NCI-H2171 treated with DMSO at 0.1 percent for 48 hours (cell line): ENCODE measurements around the gene SPTB.

ENCODE experiments used
- DNase-seq: peaks from one replicate; lab custom pipeline; 2025; lab: John Stamatoyannopoulos, UW

SPTB gene

DNA sequence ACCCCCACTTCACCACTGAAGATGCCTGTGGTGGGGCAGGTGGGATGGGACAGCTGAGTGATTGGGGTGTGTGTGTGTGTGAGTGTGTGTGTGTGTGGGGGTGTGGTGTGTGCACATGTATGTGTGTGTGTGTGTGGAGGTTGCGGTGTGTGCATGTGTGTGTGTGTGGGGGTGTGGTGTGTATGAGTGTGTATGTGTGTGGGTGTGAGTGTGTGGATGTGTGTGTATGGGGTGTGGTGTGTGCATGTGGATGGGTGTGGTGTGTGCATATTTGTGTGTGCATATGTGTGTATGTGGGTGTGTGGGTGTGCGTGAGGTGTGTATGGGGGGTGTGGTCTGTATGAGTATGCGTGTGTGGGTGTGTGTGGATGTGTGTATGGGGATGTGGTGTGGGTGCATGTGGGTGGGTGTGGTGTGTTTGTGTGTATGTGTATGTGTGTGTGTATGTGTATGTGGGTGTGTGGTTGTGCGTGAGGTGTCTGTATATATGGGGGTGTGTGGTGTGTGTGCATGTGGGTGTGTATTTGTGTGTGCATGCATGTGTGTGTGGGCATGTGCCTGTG is 113.9 kb downstream of the SPTB start:
- no peak for DNase-seq

- DNase-seq = peak; percentile 94
Observed at GRCh38 chr14:64764641-64765520, 114.8 kb downstream of the SPTB start.

- peak; percentile 93 for DNase-seq
Observed at GRCh38 chr14:64763801-64764621, 115.7 kb downstream of the SPTB start.

- no peak for DNase-seq
Observed at GRCh38 chr14:64763085-64763782, 116.5 kb downstream of the SPTB start.

GRCh38 chr14:64762044-64763034 is 117.4 kb downstream of the SPTB start:
- peak; percentile 96 for DNase-seq

DNA sequence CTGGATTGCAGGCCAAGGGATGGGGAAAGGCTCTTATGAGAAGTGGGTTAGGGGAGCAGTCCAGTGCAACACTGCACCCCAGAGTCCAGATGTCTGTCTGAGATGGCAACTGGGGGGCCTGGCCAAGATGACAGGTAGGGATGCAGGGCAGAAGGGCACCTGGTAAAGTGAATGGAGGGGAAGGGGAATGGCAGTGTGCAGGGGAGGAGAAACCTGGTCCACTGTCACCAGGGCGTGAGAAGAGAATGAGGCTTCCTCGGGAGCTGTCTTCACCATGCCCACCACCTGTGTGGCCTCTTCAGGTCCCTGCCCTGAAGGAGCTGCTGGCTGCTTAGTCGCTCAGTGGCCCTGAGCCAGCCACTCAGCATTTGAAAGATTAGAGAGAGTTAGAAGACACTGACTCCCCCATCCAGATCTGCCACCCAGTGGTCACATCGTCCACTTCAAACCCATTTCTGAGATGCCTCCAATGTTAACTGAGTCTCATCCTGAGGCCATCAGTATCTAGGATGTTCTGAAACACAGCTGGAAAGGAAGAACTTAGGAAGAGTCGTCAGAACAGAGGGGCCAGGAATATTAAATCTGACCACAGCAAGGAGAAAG is 118.2 kb downstream of the SPTB start:
- no peak for DNase-seq

- no peak for DNase-seq
Observed at GRCh38 chr14:64760916-64761315, 118.8 kb downstream of the SPTB start.

DNA sequence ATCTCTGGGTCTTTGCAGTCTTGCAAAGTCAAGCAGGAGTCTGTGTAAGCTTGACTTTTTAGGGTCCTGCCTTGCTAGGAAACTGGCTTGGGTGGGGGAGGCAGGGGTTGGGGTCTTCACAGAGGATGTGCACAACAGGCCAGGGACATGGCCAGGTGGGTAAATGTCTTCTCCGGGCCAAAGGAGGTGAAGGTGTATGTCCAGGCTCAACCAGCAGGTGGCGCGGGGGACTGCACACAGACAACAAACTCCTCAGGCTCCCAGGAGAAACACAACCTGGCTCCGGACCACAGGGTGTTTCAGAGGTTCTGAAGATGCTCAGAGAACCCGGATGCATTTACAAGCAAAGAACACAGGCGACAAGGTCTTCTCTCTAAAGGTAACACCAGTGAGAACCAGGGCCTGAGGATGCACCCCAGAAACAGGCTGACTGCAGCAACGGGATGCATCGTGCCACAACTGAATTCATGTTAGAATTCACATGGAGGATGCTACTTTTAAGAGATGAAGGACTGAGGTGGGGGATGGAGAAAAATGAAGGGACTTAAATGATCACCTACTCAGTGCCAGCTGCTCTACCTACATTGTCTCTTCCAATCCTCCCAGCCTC is 119.5 kb downstream of the SPTB start:
- no peak for DNase-seq

- no peak for DNase-seq
Observed at GRCh38 chr14:64759555-64759938, 120.2 kb downstream of the SPTB start.

DNA sequence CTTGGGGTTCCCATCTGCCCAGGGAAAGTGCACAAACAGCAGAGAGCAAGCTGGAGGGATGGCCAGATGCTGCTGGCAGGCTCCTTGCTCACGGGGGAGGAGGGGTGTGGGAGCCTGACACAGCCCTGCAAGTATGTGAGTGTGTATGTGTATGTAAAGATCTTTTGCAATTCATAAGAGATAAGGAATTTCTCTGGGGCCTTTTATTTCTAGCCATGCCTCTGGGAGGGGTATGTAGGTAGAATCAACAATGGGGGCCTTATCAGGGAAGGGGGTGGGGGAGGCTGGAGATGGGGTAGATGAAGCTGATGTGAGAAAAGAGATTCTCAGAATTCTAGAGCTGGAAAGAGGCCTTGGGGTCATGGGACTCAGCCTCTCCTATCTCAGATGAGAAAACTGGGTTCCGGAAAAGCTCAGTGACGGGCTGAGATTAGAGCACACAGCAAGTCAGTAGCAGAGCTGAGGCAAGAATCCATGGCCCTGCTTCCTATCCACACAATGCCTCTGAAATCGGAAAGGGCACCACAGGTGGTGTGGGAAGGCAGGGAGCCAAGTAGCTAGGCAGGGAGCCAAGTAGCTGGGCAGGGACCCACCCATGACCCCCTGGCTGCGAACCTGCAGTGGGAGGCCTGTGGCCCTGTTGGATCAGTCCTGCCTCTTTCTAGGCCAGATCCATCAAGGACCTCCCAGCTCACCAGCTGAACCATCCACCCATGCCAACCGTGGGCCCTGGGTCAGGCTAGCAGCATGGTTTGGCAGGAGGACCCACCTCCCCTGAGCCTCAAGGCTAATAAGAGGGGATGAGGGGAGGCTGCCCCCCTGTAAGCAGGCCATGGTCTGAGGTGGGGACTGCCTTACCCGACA is 120.8 kb downstream of the SPTB start:
- DNase-seq = peak; percentile 83

DNA sequence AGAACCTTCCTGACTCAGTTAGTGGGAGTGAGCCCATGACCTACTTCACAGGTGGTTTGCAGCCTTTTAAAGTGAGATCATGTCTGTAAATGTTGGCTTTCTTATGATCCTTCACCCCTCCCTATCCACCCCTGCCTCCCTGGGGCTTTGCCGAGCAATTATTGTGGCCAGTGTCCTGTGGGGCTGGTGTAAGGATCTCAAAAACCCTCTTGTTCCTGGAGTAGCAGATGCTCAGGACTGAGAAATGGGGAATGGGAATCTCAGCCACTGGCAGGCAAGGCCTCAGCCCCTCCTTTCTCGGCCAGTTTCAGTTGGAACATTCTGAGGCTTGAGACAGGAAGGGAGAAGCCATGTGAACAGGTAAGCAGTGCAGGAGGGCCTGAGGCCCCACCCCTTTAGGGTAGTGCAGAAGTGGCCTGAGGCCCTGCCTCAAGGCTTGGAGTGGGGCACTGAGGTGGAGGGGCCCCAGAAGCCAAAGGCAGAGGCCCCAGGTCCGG is 121.6 kb downstream of the SPTB start:
- DNase-seq = peak; percentile 56

- DNase-seq = no peak
Observed at GRCh38 chr14:64757601-64758000, 122.1 kb downstream of the SPTB start.

GRCh38 chr14:64756712-64757111 is 123.0 kb downstream of the SPTB start:
- no peak for DNase-seq

GRCh38 chr14:64755781-64756221 is 123.9 kb downstream of the SPTB start:
- DNase-seq = no peak

DNA sequence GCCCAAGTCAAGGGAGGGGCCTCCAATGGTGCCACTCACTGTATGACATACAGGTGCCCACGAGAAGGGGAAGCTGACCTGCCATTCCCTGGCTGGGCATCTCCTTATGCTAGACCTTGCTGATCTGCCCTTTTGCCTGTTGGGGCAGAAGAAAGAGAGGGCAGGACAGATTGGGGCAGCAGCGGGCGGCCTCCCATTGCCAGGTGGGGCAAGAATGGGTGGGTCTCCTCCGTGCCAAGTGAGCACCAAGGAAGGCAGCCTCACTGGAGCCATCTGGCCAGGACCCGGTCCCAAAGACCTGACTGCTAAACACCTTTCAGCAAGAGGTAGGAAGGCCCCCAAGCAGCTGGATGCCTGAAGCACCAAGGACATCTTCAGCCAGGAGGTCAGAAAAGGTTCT is 125.0 kb downstream of the SPTB start:
- no peak for DNase-seq

DNA sequence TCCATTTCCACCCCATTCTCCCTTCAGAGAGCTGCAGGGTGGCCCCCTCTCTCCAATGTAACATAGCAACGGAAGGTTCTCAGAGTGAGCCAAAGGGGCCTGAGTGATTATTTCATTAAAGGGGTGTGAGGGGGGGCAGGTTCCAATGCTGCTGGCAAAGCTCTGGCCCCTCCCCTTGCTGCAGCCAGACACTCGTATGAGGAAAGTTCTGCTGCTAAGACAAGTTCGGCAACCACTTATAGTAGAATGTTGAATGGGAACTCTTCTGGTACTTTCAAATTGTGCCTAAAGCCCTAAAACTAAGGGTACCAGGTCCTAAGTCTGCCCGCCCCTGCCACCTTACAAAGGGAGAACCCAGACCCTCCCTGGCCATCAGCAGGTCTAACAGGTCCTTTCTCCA is 125.7 kb downstream of the SPTB start:
- no peak for DNase-seq

- no peak for DNase-seq
Observed at GRCh38 chr14:64753374-64753773, 126.3 kb downstream of the SPTB start.

- DNase-seq = no peak
Observed at GRCh38 chr14:64752909-64753308, 126.8 kb downstream of the SPTB start.
